ENCODE results near the gene SIKE1.

DNA sequence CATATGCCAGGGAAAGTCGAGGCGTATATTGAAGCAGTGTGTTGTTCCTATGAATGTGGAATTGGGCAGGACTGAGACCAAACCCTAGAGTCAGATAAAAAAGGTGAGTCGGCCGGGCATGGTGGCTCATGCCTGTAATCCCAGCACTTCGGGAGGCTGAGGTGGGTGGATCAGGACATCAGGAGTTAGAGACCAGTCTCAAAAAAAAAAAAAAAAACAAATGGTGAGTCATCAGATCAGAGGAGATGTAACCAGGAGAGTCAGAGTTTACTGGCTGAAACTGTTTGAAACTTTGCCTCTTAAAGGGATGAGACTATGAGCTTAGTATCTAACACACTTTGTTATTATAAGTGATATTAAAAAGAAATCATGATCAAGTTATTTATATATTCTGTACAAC lies 47.8 kb upstream of the SIKE1 start:
- TF ChIP-seq EZH2 (IDR thresholded peaks at IDR 0.05), result no peak
- TF ChIP-seq POLR2AphosphoS5 (IDR thresholded peaks at IDR 0.05; ENCODE audit: borderline replicate concordance, low read depth, low read length), result no peak
